RWPE2 (cell line): Measurements from ENCODE around the gene STK11.
A peak's percentile ranks its signal among the peaks of the same experiment; 100 is the strongest.

ENCODE experiments used
- ATAC-seq: fragments of 200-7000 bp; cut with Tn5 transposase; 3 replicates; pipeline ENCODE4 v1.9.1; 2021; ENCODE audit warnings: low read depth
- DNase-seq: peaks from one replicate; pipeline ENCODE4 v3.0.0-alpha.2; 2020; ENCODE audit warnings: low spot score
- H3K27ac ChIP-seq: fragments of 450-650 bp; 2 replicates; pipeline ENCODE4 v1.5.1; 2017; ENCODE audit warnings: mild to moderate bottlenecking; ENCODE audit not compliant: poor library complexity, severe bottlenecking
- H3K27me3 ChIP-seq: fragments of 250-450 bp; sonication (Bioruptor Pico); 2 replicates; pipeline ENCODE4 v1.5.1; 2021; ENCODE audit warnings: mild to moderate bottlenecking, moderate library complexity; ENCODE audit not compliant: insufficient read depth, poor library complexity, severe bottlenecking
- H3K36me3 ChIP-seq: fragments of 250-450 bp; sonication (Bioruptor Pico); 2 replicates; pipeline ENCODE4 v1.5.1; 2020; ENCODE audit warnings: low read depth, mild to moderate bottlenecking, moderate library complexity
- H3K4me1 ChIP-seq: fragments of 250-450 bp; sonication (Bioruptor Pico); 2 replicates; pipeline ENCODE4 v1.5.1; 2021; ENCODE audit warnings: mild to moderate bottlenecking, moderate library complexity; ENCODE audit not compliant: insufficient read depth, poor library complexity, severe bottlenecking
- H3K4me3 ChIP-seq: fragments of 250-450 bp; sonication (Bioruptor Pico); 2 replicates; pipeline ENCODE4 v1.5.1; 2021; ENCODE audit warnings: mild to moderate bottlenecking, moderate library complexity; ENCODE audit not compliant: severe bottlenecking
- H3K9me3 ChIP-seq: fragments of 250-450 bp; sonication (Bioruptor Pico); 2 replicates; pipeline ENCODE4 v1.5.1; 2021; ENCODE audit warnings: mild to moderate bottlenecking, moderate library complexity; ENCODE audit not compliant: severe bottlenecking
- TF ChIP-seq, protein P1 (sequence below): fragments of 450-650 bp; IDR thresholded peaks from one replicate; pipeline ENCODE4 v1.5.1; 2017; ENCODE audit warnings: mild to moderate bottlenecking, moderate library complexity; ENCODE audit not compliant: poor library complexity, severe bottlenecking

STK11 gene

DNA sequence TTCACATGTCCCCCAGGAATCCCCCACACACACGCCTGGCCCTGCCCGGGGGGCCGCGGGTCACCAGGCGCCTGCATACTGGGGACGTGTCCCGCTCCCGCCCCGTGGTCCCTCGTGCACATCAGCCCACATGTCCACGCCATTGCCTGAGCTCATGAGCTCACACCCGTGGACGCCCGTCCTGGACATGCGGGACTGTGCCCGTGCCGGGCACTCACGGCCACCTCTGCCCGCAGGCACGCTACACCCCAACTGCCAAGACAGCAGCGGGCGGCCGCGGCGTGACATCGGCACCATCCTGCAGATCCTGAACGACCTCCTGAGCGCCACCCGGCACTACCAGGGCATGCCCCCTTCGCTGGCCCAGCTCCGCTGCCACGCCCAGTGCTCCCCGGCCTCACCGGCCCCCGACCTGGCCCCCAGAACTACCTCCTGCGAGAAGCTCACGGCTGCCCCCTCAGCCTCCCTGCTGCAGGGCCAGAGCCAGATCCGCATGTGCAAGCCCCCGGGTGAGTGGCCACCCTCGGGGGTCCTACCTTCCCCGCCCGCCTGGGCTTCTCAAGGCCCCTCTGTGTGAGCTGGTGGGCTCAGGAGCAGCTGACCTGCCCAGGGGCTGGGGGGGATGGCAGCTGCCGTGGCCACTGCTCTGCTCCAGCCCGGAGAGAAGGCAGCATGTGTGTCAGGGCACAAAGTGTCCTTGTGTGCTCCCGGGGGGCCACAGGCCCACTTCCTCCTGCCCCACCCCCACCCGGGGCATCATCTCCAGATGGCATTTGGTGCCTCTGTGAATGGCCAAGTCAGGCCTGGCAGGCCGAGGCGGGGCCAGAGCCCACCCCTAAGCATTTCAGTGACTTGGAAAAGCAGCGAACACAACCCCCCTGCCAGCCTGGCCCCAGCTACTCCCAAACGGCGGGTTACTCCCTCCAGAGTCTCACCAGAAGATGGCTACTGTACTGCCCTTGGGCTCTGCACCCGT lies 49.9 kb downstream of the STK11 start:
- no peaks in the 10 kb centered on the region for H3K9me3 ChIP-seq
- ATAC-seq, result no peak
- no peaks in the 10 kb centered on the region for H3K27me3 ChIP-seq
- peak overlapping the region; percentile 97 for H3K27ac ChIP-seq
- H3K4me1 ChIP-seq, result peaks cover 40% of the 10 kb centered on the region
- peaks cover 69% of the 10 kb centered on the region for H3K36me3 ChIP-seq
- TF ChIP-seq, protein P1, sequence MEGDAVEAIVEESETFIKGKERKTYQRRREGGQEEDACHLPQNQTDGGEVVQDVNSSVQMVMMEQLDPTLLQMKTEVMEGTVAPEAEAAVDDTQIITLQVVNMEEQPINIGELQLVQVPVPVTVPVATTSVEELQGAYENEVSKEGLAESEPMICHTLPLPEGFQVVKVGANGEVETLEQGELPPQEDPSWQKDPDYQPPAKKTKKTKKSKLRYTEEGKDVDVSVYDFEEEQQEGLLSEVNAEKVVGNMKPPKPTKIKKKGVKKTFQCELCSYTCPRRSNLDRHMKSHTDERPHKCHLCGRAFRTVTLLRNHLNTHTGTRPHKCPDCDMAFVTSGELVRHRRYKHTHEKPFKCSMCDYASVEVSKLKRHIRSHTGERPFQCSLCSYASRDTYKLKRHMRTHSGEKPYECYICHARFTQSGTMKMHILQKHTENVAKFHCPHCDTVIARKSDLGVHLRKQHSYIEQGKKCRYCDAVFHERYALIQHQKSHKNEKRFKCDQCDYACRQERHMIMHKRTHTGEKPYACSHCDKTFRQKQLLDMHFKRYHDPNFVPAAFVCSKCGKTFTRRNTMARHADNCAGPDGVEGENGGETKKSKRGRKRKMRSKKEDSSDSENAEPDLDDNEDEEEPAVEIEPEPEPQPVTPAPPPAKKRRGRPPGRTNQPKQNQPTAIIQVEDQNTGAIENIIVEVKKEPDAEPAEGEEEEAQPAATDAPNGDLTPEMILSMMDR, result no peak
- H3K4me3 ChIP-seq, result no peak overlapping the region
- no peak for DNase-seq

DNA sequence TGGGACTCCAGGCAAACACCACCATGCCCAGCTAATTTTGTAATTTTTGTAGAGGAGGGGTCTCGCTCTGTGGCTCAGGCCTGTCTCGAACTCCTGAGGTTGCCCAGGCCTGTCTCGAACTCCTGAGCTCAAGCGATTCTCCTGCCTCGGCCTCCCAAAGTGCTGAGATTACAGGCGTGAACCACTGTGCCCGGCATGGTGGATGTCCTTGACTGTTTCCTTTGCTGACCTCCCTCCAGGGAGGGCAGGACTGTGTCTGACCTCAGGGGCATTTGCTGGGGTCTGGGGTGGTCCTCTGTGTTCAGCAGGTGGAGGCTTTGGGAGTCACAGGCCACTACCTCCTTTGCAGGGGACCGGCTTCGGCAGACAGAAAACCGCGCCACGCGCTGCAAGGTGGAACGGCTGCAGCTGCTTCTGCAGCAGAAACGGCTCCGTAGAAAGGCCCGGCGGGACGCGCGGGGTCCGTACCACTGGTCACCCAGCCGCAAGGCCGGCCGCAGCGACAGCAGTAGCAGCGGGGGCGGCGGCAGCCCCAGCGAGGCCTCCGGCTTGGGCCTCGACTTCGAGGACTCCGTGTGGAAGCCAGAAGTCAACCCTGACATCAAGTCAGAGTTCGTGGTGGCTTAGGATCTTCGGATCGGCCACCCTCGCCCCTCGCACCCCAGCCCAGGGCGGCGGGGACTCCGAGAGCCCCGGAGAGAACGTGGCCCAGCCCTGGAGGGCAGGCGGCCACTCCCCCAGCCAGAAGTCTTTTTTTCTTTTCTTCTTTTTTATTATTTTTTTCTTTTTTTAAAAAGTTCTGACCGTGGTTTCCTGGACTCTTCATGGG lies 51.3 kb downstream of the STK11 start:
- TF ChIP-seq, protein P1, result no peak
- H3K4me3 ChIP-seq, result no peak overlapping the region
- no peaks in the 10 kb centered on the region for H3K9me3 ChIP-seq
- H3K4me1 ChIP-seq, result peaks cover 42% of the 10 kb centered on the region
- H3K27me3 ChIP-seq, result no peaks in the 10 kb centered on the region
- ATAC-seq, result no peak
- DNase-seq, result no peak
- peaks cover 57% of the 10 kb centered on the region for H3K36me3 ChIP-seq
- H3K27ac ChIP-seq, result peak overlapping the region; percentile 97

DNA sequence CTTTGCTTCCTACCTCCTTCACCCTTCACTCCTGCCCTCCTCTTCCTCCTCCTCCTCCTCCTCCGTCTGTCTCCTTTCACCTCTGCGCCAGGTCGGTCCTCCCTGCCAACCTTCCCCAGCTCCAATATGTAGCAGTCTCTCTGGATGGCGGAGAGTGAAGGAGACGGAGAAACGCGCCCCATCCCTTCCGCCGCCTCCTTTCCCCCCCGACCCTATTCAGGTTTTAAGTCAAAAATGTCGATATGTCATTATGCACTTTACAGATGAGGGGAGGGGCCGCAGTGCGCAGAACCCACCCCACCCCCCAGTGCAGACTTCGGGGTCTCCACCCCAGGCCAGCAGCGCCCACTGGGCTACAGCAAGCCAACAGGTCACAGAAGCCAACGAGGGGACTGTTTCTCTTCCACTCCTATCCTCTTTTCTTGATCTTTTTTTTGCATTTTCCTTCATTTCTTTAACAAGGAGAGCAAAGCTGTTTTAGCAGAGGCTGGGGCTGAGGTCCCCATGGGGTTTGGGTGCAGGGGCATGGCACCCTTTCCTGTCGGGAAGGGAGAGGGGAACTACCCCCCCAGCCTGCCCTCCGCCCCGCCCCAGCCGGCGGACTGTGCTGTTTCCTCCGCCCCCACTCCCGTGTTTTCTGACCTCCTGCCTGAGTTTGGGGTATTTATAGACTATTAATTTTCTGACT lies 52.0 kb downstream of the STK11 start:
- no peak for ATAC-seq
- Histone ChIP-seq H3K36me3 (peaks cover 52% of the 10 kb centered on the region), H3K27ac (peak overlapping the region; percentile 97)

DNA sequence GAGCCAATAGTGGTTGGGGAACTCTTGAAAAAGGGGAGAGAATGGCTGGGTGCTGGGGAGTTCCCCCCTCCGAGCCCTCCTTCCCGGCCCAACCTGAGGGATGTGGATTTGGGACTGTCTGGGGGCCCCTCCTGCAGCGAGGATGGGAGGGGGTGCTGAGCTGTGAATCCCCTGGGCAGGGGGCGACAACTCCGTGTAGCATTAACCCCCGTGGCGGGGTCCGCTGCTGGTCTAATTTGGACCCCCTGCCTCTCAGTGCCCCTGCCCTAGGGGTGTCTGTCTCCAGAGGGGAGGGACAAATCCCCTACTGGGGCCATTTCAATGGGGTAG lies 52.5 kb downstream of the STK11 start:
- Histone ChIP-seq H3K27ac (peak overlapping the region; percentile 97), H3K27me3 (no peaks in the 10 kb centered on the region), H3K9me3 (no peaks in the 10 kb centered on the region), H3K4me1 (peaks cover 42% of the 10 kb centered on the region), H3K4me3 (no peak overlapping the region), H3K36me3 (peaks cover 52% of the 10 kb centered on the region)
- DNase-seq, result no peak
- TF ChIP-seq, protein P1, result no peak
- no peak for ATAC-seq

More for the DNA sequence above, 52.0 kb downstream of the STK11 start:
- Histone ChIP-seq H3K9me3 (no peaks in the 10 kb centered on the region), H3K27me3 (no peaks in the 10 kb centered on the region), H3K4me1 (peaks cover 42% of the 10 kb centered on the region), H3K4me3 (no peak overlapping the region)
- no peak for DNase-seq
- TF ChIP-seq, protein P1, result no peak
